HG03378 (cell line): Measurements from ENCODE around the gene NRTN.

Source experiments
- ATAC-seq: cut with Tn5 transposase; IDR thresholded peaks from one replicate; pipeline ENCODE4 v1.9.1; 2021; ENCODE audit warnings: mild to moderate bottlenecking, moderate library complexity; ENCODE audit not compliant: unreplicated experiment

Gene NRTN

DNA sequence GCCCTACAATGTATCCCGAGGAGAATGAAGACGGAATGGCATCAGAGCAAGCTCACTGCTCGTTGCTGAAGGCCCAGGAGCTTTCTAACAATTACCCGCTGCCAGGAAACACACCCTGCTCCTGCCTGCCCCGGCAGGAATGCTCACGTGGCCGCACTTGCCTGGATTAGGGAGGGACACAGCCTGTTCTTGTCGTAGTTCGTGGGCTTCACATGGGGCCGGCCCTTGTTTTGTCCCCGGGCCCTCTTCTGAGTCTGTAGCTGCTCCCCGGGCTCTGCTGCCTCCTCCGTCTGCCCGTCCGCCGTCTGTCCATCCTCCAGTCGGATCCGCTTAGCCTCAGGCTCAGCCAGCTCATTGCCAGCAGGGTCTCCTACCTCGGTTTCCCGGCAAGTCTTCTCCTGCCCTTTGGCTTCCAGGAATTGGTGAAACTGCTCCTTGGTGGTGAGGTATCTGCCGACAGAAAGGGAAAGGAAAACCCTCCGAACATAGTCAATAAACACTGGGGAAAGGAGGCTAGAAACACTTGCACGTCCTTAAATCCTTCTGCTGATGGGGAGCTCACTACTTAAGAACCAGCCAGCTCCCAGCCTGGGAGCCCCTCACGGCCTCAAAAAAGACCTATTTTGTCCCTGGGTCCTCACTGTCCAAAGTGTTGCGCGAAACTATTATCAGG is 14.8 kb upstream of the NRTN start:
- no peak for ATAC-seq

DNA sequence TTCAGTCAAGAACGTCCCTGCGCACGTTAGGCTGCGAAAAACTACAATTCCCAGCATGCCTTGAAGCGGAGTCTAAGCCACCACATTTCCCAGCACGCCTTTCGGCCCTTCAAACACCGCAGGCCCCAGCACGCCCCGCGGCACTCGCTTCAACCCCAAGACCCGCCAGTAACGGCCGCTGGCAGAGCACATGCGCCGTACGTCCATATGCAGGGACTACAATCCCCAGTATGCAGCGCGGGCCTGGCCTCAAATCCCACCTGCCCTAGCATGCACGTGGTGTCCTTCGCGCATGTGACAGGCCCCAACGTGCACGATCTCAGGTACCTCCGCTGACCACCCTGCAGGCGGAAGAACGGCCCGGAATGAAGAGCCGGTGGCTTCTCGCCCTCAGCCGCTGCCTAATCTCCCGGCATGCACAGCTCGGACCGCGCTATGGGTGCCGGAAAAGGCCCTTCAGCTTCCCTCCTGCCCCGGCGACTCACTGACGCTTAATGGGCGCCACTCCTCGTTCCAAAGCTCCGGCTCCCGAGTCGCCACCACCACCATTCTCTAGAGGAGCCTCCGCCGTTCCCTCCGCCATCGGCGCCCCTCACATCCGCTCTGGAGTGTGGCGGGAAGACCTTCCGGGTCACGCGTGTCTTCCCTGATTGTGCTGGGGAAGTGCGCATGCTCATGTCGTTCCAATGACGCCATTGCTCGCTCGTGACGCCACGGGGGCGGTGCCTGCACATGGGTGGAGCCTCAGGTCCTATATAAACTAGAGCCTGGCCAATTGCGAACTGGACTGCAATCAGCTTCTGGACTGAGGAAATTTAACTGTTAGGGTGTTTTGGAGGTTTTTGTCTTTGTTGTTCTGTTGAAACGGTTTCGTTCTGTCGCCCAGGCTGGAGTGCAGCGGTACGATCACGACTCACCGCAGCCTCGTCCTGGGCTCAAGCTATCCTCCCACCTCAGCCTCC is 14.0 kb upstream of the NRTN start, which contains the start of gene DUS3L:
Gene DUS3L, minus strand, starts transcription at position 605 of the 962 bp plus-strand sequence. Its CDS starts 22 bp downstream, at position 583.
- ATAC-seq: peak; percentile 86

DNA sequence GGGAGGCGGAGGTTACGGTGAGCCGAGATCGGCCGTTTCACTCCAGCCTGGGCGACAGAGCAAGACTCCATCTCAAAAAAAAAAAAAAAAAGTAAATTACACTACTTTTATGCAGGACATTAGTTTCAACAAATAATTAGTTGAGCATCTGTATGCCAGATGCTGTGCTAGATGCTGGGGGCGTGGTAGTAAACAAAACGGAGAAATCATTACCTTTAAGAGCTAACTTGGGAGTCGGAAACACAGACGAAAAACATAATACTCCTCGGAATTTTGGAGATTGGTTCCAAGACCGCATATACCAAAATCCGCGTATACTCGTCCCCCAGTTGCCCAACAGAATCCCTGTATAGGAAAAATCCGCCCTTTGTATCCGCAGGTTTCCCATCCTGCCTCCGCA is 12.6 kb upstream of the NRTN start:
- ATAC-seq: no peak

DNA sequence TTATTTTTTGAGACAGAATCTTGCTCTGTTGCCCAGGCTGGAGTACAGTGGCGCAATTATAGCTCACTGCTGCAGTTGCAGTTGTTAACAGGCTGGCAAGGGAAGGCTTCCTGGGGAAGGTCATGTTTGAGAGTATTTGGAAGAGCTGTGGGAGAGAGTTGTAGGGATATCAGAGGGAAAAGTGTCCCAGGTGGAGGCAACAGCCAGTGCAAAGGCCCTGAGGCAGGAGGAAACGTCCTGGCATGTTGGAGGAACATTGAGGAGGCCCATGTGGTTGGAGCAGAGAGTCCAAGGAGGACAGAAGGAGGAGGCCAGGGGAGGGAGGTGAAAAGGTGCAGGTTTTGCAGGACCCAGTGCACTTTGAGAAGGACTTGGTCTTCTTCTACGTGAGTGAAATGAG is 11.7 kb upstream of the NRTN start:
- no peak for ATAC-seq

DNA sequence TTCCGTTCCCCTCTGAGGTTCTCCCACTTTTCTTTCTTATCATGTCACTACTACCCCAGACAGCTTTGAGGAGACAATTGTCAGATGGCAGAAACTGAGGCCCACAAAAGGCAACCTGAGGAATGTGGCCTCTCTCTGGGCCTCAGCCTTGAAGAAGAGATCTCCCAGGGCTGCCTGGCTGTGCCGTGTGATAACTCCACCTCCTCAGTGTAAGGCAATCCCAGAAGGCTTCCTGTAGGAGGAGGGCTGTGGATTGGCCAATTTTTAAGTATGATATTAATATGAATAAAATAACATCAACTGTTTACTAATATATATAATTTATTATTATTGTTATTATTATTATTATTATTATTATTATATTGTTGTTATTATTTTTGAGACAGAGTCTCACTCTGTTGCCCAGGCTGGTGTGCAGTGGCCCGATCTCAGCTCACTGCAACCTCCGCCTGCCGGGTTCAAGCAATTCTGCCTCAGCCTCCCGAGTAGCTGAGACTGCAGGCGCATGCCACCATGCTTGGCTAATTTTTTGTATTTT is 9.4 kb upstream of the NRTN start:
- no peak for ATAC-seq

DNA sequence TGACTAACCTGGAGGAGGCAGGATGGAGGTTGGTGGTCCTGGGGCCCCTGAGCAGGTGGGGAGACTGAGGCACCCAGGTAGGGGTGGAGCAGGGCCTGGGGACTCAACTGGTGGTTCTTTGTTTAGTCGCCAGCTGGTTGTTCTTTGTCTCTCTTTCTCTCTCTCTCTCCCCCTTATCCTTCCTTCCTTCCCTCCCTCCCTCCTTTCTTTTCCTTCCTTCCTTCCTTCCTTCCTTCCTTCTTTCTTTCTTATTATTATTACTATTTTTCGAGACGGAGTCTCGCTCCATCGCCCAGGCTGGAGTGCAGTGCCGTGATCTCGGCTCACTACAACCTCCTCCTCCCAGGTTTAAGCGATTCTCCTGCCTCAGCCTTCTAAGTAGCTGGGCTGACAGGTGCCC is 6.6 kb upstream of the NRTN start:
- no peak for ATAC-seq

DNA sequence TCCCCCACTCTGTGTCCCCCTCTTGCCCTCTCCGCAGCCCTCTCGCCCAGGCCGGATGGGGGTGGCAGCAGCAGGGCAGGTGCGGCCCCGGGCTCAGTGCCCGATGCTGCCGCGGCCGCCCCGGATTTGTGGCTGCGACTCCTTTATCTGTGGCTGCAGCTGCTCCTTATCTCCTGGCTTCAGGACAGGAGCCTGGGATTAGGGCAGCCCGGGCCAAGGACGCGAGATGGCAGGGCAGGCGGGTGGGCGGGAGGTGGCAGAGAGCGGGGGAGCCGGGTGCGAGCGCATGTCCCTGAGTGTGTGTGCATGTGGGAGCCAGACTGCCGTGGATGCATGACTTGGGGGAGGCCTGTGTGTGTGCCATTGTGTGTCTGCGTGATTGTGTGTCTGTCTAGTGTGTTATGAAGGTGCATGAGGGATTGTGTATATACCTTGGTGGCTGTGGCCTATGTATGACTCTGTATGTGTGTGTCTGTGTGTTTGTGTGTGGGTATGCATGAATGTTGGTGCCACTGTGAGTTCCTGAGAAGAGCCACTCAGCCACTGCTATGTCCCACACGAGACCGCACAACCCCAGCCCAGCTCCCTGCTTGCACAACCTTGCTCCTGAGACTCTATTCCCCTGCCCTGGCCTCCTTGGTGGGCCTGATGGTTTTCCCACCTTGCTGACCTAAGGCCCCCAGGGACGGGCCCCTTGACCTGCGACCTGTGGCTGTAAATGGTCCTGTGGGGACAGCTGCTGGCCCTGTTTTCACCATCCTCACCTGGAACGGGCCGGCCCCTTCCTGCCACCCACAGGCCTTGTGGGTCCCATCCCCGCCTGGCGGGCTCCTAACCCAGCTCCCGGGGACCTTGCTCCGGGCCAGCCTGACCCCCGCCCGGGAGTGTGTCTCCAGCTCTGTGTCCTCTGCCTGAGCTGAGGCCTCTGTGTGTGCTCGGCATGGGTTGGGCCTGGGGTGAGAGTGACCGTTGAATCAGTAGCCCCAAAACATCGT is 5.3 kb upstream of the NRTN start:
- no peak for ATAC-seq

DNA sequence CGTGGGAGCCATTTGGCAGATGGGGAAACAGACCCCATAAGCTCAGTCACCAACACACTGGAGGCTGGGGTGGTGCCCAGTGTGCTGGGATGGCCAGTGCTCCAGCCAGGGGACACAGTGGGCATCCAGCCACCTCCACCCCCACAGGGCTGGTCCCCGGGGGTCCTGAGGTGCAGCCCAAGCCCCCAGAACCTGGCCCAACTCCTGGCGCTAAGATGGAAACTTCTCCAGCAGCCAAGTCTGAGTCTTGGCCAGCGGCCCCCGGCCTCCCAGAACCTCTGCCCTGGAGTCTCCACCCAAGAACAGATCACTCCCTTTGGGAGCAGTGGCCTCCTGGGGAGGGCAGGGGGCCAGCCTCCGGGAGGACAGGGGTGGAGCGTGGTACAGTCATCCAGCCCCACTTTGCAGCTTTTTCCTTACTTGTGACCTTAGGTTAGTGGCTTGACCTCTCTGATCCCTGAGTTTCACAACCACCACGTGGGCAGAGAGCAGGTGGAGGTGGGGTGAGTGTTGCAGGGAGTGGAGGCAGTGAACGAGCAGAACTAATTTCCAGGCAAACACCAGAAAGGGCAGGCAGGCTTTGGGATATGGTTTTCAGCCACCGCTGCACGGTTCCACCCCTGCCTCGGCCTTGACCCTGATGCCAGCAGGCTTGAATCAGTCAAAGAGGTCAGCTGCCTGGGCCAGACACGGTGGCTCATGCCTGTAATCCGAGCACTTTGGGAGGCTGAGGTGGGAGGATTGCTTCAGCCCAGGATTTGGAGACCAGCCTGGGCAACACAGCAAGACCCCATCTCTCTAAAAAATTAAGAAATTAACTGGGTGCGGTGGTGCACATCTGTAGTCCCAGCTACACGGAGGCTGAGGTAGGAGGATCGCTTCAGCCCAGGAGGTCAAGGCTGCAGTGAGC is 4.3 kb upstream of the NRTN start:
- no peak for ATAC-seq

DNA sequence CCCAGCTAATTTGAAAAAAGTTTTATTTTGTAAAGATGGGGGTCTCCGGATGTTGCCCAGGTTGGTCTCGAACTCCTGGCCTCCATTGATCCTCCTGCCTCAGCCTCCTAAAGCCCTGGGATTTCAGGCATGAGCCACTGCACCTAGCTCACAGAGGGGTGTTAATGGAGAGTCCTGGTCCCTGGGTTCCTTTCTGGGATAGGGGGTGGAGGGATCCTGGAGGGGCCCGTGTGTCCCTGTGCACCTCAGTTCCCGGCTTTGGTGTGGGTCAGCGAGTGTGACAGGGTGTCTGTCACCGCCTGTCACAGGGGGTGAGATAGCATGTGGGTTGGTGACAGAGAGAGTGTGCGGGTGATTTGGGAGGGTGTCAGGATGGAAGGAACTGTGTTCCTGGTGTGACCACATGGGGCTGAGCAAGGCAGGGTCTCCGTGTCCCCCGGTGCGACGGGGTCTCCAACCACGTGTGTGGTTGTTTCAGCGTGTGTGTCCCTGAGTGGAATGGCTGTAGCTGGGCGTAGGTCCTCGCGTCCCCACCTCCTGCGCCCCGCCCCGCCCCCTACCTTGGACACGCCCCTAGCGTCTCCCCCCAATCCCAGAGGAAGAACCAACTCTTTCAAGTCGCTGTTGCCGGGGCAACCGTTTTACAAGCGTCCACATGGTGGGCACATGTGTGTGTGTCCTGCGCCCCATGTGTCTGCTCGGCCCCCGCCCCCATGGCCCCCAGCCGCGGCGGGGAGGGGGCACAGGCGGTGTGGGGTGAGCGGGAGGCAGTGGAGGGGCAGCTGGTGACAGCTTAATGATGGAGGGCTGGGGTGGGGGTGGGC is 2.9 kb upstream of the NRTN start:
- ATAC-seq: no peak

DNA sequence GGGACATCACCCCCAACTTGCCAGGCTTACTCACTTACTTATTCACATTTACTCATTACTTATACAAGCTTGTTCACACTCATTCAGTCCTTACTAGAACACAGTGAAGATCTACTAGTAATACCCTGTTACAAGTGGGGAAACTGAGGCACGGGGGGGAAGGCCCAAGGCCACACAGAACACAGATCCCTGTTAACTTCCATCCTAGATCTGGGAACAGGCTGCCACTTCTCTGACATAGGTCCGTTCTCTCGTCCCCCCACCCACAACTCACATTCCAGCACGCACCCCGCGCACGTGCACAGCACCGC is 1.5 kb upstream of the NRTN start:
- ATAC-seq: no peak

DNA sequence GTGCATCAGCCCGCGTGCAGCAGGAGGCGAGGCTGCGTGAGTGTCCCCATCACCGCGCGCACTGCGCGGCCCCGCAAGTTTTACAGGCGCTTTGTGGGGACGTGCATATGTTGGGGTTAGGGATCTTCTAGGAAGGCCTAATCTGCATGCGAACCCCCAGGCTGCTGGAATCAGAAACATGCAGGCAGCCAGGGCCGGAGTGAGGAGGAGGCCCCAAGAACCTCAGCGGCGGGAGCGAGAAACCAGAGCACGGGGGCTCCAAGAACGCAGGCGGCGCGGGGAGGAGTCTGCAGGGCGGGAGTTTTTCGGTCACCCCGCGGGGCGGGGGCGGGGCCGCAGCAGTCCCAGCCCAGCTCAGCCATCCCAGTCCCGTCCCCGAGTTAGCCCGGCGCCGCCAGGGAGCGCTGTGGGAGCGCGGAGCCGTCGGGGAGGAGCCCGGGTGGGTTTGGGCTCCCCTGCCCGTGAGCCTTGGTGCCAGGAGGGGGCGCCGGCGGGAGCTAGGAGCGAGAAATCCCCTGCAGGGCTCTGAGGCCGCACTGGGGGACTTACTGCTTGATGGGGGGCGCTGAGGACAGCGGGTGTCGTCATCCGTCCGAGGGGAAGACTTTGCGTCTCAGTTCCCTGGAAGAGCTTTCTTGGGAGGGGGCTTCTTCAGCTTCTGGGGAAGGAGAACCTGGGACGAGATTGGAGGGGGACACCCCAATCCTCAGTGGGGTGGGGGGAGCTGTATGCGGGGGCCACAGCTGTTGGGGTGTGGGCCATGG is 933 bp upstream of the NRTN start:
- no peak for ATAC-seq

DNA sequence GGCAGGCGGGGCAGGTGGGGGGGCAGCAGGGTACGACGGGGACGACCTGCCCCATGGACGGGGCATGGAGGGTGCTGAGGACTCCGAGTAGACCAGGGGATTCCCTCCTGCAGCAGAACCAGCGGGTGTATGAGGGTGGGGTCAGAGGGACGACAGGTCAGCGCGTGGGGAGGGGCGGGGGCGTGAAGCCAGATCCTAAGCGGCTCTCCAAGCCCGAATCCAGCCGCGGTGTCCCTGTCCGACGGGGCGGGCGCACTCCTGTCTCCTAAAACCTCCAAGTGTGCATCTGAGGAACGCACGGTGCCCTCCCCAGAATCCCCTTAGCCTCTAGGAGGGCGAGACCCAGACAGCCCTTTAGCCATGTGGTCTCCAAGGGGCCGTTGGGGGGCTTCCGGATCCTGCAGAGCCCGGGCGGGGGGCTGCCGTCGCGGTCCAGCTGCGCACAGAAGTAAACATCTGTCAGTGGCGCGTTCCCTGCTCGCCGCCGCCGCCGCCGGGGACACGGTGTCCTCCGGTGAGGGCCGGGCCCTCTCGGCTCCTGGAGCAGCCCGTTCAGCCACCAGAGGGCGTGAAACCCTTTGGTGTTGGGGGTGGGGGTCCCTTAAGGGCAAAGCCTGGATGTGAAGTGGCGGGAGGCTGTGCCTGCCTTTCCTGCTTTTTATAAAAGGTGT is 730 bp downstream of the NRTN start:
- ATAC-seq: no peak

DNA sequence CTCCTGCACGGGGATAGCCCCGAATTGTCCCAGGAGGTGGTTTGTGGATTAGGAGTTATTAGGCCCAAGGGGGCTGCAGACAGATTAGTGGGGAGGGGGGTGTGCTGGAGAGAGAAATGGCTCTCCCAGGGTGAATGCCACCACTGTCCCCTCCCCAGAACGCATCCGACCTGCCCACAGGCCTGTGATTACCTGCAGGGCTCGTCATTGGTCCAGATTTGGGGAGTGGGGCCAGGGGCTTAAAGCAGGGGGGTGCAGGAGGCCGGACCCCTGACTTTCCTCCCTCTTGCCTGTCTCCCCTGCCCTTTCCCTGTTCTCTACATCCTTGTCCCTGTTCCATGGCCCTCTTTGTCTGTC is 1.2 kb downstream of the NRTN start:
- ATAC-seq: no peak

DNA sequence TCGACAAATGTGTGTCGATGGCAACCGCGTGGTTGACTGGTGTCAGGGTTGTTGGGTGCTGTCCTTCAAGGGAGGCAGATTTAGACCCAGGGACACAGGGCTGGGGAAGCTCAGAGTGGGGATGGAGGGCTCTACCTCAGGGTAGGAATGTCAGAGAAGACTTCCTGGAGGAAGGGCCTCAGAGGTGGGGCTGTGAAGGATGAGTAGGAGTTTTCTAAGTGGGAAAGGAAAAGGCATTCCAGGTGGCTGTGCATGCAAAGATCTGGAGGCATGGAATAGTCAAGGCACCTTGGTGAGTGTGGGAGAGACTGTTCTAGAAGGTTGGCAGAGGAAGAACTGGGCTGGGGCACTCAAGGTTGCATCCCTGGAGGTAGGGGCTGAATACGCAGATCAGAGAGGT is 2.0 kb downstream of the NRTN start:
- no peak for ATAC-seq

DNA sequence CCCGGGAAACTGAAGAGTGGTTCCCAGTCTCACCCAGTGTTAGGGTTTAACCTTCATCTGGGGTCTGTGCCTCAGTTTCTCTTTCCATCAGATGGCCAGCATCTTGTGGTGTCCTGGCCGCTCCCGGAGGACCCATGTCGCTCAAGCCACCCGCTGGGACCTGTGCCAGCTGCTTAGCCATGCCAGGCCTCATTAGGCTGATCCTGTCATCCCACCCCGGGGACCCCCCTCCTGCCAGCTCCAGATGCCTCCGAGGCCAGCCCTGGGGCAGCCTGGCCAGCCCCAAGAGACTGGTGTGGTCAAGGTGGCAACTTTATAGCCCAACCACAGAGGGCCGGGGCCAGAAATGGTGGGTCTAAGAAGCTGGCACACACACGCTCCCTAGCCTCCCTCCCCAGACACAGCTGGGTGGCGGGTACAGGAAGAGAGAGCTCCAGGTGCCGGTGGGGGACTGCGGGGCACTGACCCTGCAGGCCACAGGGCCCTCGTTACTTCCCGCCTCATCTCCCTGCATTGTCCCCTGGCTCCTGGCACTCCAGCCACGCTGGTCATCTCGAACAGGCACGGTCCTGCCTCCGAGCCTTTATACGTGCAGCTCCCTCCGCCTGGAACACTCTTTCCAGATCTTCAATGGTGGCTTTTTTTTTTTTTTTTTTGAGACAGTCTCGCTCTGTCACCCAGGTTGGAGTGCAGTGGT is 3.4 kb downstream of the NRTN start:
- ATAC-seq: no peak

DNA sequence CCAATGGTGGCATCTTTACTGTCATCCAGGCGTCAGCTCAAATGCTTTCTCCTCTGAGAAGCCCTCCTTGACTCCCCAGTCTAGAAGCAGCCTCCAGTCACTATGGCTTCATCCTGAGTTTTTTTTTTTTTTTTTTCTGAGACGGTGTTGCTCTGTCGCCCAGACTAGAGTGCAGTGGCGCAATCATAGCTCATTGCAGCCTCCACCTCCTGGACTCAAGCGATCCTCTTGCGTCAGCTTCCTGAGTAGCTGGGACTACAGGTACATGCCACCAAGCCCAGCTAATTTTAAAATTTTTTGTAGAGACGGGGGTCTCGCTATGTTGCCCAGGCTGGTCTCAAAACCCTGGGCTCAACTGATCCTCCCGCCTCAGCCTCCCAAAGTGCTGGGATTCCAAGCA is 4.2 kb downstream of the NRTN start:
- ATAC-seq: no peak

DNA sequence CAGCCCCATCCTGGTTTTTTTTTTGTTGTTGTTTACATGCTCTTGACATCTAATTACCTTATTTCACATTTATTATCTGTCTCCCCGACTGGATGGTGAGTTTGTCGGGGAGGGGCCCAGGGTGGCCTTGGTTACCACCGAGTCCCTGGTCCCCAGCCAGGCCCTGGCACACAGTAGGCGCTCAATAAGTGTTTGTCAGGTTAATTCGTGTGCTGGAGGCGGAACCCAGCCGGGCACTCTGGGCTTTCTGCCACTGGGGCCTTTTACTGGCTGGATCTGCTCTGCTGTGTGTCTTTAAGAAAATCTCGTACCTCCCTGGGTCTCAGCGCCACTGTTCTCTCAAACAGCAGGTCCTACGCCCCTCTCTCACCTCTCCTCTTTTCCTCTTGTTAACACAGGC is 4.6 kb downstream of the NRTN start:
- no peak for ATAC-seq
